ENCODE results near the gene DENND5A.

The DENND5A gene

DNA sequence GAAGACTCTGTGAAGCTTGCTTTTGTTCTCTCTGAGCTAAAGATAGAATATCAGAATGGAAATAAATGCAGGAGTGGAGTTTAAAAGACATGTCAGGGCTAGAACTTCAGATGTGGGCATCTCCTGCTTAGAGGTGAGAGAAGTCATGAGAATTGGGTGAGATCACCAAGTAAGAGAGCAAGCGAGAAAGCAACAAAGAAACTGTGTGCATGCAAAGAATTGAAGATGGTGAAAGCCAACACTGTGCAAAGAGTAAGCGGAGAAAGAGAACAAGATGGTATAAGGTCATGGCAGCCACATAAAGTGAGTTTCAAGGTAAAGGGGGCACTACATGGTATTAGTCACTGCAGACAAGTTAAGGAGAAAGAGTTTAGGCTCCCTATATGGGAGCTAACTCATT, 116.4 kb downstream of the DENND5A start:
- TF ChIP-seq, protein P1, sequence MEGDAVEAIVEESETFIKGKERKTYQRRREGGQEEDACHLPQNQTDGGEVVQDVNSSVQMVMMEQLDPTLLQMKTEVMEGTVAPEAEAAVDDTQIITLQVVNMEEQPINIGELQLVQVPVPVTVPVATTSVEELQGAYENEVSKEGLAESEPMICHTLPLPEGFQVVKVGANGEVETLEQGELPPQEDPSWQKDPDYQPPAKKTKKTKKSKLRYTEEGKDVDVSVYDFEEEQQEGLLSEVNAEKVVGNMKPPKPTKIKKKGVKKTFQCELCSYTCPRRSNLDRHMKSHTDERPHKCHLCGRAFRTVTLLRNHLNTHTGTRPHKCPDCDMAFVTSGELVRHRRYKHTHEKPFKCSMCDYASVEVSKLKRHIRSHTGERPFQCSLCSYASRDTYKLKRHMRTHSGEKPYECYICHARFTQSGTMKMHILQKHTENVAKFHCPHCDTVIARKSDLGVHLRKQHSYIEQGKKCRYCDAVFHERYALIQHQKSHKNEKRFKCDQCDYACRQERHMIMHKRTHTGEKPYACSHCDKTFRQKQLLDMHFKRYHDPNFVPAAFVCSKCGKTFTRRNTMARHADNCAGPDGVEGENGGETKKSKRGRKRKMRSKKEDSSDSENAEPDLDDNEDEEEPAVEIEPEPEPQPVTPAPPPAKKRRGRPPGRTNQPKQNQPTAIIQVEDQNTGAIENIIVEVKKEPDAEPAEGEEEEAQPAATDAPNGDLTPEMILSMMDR (IDR thresholded peaks at IDR 0.05; ENCODE audit: low read depth, low read length, missing control alignments): no peak
- no peak overlapping the region for H3K4me3 ChIP-seq (replicated peaks; ENCODE audit: low read depth, low read length)
- DNase-seq (ENCODE audit: extremely low read depth, low read depth): no peak

DNA sequence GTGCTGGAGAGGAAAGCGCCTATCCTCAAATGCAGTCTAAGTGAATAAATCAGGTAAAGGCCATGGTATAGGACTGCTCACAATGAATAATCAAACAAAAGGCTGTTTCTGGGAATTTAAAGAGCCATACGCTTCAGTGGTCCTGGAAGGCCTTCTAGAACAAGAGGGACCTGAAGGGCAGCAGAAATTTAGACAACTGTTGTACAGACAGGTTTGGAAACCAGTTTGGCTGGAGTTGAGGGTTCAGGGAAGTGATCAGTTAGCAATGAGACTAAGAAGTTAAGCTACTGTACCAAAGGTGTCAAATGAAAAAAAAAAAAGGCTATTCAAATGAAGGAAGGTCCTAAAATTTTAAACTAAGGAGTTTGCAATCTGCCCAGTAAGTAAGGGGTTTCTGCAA, 117.1 kb downstream of the DENND5A start:
- H3K4me3 ChIP-seq (replicated peaks; ENCODE audit: low read depth, low read length): no peak overlapping the region
- no peak for DNase-seq (ENCODE audit: extremely low read depth, low read depth)
- TF ChIP-seq, protein P1 (IDR thresholded peaks at IDR 0.05; ENCODE audit: low read depth, low read length, missing control alignments): no peak

DNA sequence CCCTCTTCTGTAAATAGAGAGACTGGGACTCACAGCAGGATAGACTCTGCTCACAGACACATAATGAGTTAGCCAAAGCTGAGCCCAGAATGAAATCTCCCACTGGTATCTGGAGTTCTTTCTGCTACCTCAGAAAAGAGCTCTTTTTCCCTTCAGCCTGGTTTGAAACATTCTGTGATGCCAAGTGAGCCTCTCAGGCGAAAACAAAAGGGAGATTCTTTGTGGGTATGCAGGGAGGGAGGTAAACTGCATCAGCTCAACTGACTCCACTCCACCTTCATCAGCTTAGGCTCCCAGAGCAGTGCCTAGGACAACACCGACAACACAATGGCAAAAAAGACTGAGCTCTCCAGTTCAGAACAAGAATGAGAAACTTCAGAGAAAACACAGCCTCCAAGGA, 118.7 kb downstream of the DENND5A start:
- no peak for DNase-seq (ENCODE audit: extremely low read depth, low read depth)
- H3K4me3 ChIP-seq (replicated peaks; ENCODE audit: low read depth, low read length): no peak overlapping the region
- TF ChIP-seq, protein P1 (IDR thresholded peaks at IDR 0.05; ENCODE audit: low read depth, low read length, missing control alignments): no peak

DNA sequence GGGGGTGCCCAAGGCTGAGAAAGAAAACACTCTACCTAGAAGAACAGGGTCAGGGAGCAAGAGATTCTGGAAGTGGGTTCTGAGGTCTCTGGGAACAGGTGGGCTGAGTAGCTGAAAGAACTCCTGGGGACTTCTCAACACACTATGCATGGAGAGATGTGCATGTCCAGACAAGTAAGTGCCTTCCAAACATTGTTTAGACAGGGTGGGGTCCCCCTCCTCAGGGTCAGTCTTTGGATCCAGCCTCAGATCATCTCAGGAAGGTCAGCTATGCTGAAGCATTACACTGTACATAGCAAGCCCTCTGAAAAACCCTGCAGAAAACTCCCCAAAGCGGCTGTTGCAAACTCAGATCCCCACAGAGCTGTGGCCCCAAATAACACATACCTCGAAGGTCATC, 119.9 kb downstream of the DENND5A start:
- TF ChIP-seq, protein P1 (IDR thresholded peaks at IDR 0.05; ENCODE audit: low read depth, low read length, missing control alignments): no peak
- DNase-seq (ENCODE audit: extremely low read depth, low read depth): no peak
- H3K4me3 ChIP-seq (replicated peaks; ENCODE audit: low read depth, low read length): no peak overlapping the region

DNA sequence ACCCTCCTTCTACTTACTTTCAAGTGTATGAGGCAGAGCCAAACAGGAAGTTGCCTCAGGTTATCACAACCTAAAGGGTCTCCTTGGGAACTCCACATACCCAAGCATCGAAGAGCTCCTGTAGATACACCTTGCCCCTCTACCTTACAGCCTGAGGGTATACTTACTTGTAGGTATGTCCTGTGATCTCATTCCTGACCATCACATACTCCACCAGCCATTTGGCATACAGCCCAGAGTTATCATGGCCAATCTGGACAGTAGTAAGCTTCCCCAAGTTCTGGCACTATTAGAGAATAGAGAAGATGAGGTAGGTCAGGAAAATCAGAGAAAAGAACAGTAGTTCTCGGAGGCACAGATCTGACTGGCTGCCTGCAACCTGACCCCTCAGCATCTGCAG, 120.3 kb downstream of the DENND5A start:
- no peak for DNase-seq (ENCODE audit: extremely low read depth, low read depth)
- TF ChIP-seq, protein P1 (IDR thresholded peaks at IDR 0.05; ENCODE audit: low read depth, low read length, missing control alignments): no peak
- H3K4me3 ChIP-seq (replicated peaks; ENCODE audit: low read depth, low read length): no peak overlapping the region

DNA sequence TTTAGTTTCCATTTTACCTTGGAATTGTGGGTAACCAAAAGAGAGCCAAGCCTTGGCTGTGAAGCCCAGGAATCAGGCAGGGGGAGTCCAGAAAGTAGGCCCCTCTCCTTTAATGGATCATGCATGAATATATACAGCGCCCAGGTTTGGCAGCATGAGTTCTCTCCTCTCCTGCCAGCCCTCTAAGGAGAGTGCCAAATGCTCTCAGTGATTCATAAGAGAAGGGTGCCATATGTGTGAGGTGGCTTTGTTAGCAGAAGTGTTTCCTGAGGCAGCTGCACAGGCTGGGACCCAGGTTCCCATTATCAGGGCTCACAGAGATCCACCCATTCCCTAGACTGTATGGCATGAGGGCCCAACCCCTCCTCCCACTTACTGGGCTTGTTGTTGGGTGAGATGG, 121.4 kb downstream of the DENND5A start:
- TF ChIP-seq, protein P1 (IDR thresholded peaks at IDR 0.05; ENCODE audit: low read depth, low read length, missing control alignments): no peak
- no peak for DNase-seq (ENCODE audit: extremely low read depth, low read depth)
- no peak overlapping the region for H3K4me3 ChIP-seq (replicated peaks; ENCODE audit: low read depth, low read length)

DNA sequence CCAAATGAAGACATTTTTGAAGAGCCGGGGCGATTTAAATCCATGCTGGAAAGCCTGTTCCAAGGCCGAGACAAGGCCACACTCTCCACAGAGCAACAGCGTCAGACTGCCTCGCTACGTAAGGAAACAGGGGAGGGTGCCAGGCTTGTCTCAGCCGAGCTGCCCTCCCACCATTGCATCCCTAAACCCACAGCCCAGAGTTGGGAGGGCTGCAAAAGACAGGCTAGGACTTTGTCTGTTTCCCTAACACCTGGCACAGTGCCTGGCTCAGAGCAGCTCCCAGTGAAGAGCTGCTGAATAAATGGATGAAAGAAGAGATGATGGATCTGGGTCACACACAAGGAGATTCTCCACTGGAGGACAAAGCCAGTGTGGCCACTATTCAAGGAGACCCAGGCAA, 122.4 kb downstream of the DENND5A start:
- TF ChIP-seq, protein P1 (IDR thresholded peaks at IDR 0.05; ENCODE audit: low read depth, low read length, missing control alignments): no peak
- no peak overlapping the region for H3K4me3 ChIP-seq (replicated peaks; ENCODE audit: low read depth, low read length)
- DNase-seq (ENCODE audit: extremely low read depth, low read depth): no peak
